Measurements from ENCODE around the gene OTOS.
A peak's percentile ranks its signal among the peaks of the same experiment; 100 is the strongest.

DNA sequence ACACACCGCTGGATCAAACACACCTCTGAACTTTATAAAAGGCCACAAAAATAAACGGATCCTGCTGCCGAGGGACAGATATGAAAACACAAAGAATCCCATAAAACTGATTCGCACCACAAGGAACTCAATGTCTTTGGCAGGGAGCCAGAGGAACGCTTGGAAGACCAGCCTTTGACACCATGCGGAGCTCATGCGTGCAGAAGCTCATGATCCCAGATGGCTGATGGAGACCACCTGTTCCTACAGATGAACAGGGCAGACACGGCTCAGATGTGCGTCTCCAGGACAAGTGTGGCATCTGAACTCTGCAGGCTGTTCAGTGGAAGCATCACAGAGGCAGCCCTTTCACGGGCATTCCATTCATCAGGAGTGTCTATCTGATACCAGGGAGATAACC is 29.2 kb downstream of the OTOS start:
- TF ChIP-seq POLR2A (IDR thresholded peaks at IDR 0.05) (no peak), CTCF (IDR thresholded peaks at IDR 0.05) (no peak), POLR2AphosphoS5 (IDR thresholded peaks at IDR 0.05) (peak; percentile 51)

All from prostate gland (tissue), 2 donors.